Measurements from ENCODE around the gene KIAA1755.

GRCh38 chr20:38197217-38197616 lies 63.3 kb downstream of the KIAA1755 start:
- TF ChIP-seq, protein P1, sequence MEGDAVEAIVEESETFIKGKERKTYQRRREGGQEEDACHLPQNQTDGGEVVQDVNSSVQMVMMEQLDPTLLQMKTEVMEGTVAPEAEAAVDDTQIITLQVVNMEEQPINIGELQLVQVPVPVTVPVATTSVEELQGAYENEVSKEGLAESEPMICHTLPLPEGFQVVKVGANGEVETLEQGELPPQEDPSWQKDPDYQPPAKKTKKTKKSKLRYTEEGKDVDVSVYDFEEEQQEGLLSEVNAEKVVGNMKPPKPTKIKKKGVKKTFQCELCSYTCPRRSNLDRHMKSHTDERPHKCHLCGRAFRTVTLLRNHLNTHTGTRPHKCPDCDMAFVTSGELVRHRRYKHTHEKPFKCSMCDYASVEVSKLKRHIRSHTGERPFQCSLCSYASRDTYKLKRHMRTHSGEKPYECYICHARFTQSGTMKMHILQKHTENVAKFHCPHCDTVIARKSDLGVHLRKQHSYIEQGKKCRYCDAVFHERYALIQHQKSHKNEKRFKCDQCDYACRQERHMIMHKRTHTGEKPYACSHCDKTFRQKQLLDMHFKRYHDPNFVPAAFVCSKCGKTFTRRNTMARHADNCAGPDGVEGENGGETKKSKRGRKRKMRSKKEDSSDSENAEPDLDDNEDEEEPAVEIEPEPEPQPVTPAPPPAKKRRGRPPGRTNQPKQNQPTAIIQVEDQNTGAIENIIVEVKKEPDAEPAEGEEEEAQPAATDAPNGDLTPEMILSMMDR (conservative IDR thresholded peaks at IDR 0.05), result no peak
- TF ChIP-seq EZH2 (IDR thresholded peaks at IDR 0.05; ENCODE audit: low read depth), result no peak

All from PC-9 (cell line).